SU-DHL-6 (cell line): ENCODE measurements around the gene DIS3L.

Experiments used
- H2AFZ ChIP-seq: fragments of 200-600 bp; sonication (generic); 2 replicates; pipeline ENCODE4 v1.6.1; 2014; ENCODE audit warnings: low read depth, mild to moderate bottlenecking, moderate library complexity, mixed read lengths, antibody characterized with exemption, low read length; ENCODE audit not compliant: severe bottlenecking
- H3F3A ChIP-seq: fragments of 200-600 bp; shearing (Covaris generic); 2 replicates; pipeline ENCODE4 v1.6.0; 2016; ENCODE audit warnings: antibody characterized with exemption, mild to moderate bottlenecking; ENCODE audit not compliant: insufficient read depth
- H3K27ac ChIP-seq: fragments of 200-600 bp; sonication (generic); 2 replicates; pipeline ENCODE4 v1.5.1; 2016; ENCODE audit warnings: low read depth, mild to moderate bottlenecking, low read length, moderate library complexity, mixed read lengths
- H3K27me3 ChIP-seq: fragments of 200-600 bp; sonication (generic), shearing (Covaris generic); 2 replicates; pipeline ENCODE4 v1.6.0; 2014; ENCODE audit warnings: mild to moderate bottlenecking, low read length
- H3K36me3 ChIP-seq: fragments of 200-600 bp; sonication (generic); 2 replicates; pipeline ENCODE4 v1.6.1; 2014; ENCODE audit warnings: mild to moderate bottlenecking, low read length, mixed read lengths
- H3K4me2 ChIP-seq: fragments of 300-600, 200-600 bp; shearing (Covaris generic), sonication (generic); 2 replicates; pipeline ENCODE4 v1.6.0; 2014; ENCODE audit warnings: low read length, low read depth, mild to moderate bottlenecking; ENCODE audit not compliant: poor library complexity, severe bottlenecking
- H3K4me3 ChIP-seq: fragments of 200-600 bp; sonication (generic); 2 replicates; pipeline ENCODE4 v1.5.1; 2014; ENCODE audit warnings: antibody characterized with exemption, low read length, mild to moderate bottlenecking, mixed read lengths; ENCODE audit not compliant: insufficient read depth, poor library complexity, severe bottlenecking
- H3K79me2 ChIP-seq: fragments of 200-600 bp; sonication (generic); 2 replicates; pipeline ENCODE4 v1.6.1; 2014; ENCODE audit warnings: mild to moderate bottlenecking, low read length, moderate library complexity; ENCODE audit not compliant: insufficient read depth
- H3K9ac ChIP-seq: fragments of 200-600 bp; sonication (generic); 2 replicates; pipeline ENCODE4 v1.7.0; 2014; ENCODE audit warnings: mild to moderate bottlenecking, low read length
- H3K9me2 ChIP-seq: fragments of 200-600 bp; sonication (generic); replicated peaks from 2 replicates; pipeline ENCODE4 v1.6.1; 2014; ENCODE audit warnings: low read length; ENCODE audit not compliant: insufficient read depth
- H3K9me3 ChIP-seq: fragments of 200-600 bp; sonication (generic); 2 replicates; pipeline ENCODE4 v1.6.1; 2014; ENCODE audit warnings: low read length, mixed read lengths; ENCODE audit not compliant: insufficient read depth
- H4K20me1 ChIP-seq: fragments of 200-600 bp; sonication (generic); 2 replicates; pipeline ENCODE4 v1.6.1; 2014; ENCODE audit warnings: low read depth, mild to moderate bottlenecking, antibody characterized with exemption, low read length, moderate library complexity, mixed read lengths
- CTCF ChIP-seq: fragments of 200-600 bp; sonication (generic); IDR thresholded peaks from one replicate; pipeline ENCODE4 v1.5.1; 2017; ENCODE audit warnings: antibody characterized with exemption, mild to moderate bottlenecking, low read length, moderate library complexity; ENCODE audit not compliant: insufficient read depth, poor library complexity, severe bottlenecking
- EZH2phosphoT487 ChIP-seq: fragments of 200-600 bp; sonication (generic), shearing (Covaris generic); conservative IDR thresholded peaks from 2 replicates; pipeline ENCODE4 v1.6.1; 2018; ENCODE audit warnings: mild to moderate bottlenecking, antibody characterized with exemption, low read length, moderate library complexity, mixed read lengths

DIS3L gene

GRCh38 chr15:66276546-66276945 is 16.8 kb upstream of the DIS3L start:
- H3K36me3 ChIP-seq, result no peaks in the 10 kb centered on the region
- no peaks in the 10 kb centered on the region for H4K20me1 ChIP-seq
- no peaks in the 10 kb centered on the region for H3F3A ChIP-seq
- no peak overlapping the region for H3K4me2 ChIP-seq
- H3K4me3 ChIP-seq, result no peak overlapping the region
- H3K9ac ChIP-seq, result no peak overlapping the region
- no peak overlapping the region for H2AFZ ChIP-seq
- no peak overlapping the region for H3K27ac ChIP-seq
- no peaks in the 10 kb centered on the region for H3K79me2 ChIP-seq
- H3K9me2 ChIP-seq, result no peaks in the 10 kb centered on the region
- no peak for TF ChIP-seq EZH2phosphoT487
- TF ChIP-seq CTCF, result no peak
- no peaks in the 10 kb centered on the region for H3K27me3 ChIP-seq
- peaks cover 4% of the 10 kb centered on the region; the same call in 1 of the 2 replicates for H3K9me3 ChIP-seq

GRCh38 chr15:66278056-66278455 is 15.3 kb upstream of the DIS3L start:
- TF ChIP-seq CTCF, result no peak
- TF ChIP-seq EZH2phosphoT487, result no peak
- Histone ChIP-seq H3K9me2 (no peaks in the 10 kb centered on the region), H3K9me3 (peaks cover 4% of the 10 kb centered on the region; the same call in 1 of the 2 replicates), H3K27ac (no peak overlapping the region), H3K36me3 (no peaks in the 10 kb centered on the region), H2AFZ (no peak overlapping the region), H4K20me1 (no peaks in the 10 kb centered on the region), H3K9ac (no peak overlapping the region), H3F3A (no peaks in the 10 kb centered on the region), H3K79me2 (no peaks in the 10 kb centered on the region), H3K4me3 (no peak overlapping the region), H3K27me3 (no peaks in the 10 kb centered on the region), H3K4me2 (no peak overlapping the region)

GRCh38 chr15:66278671-66279070 is 14.7 kb upstream of the DIS3L start:
- no peaks in the 10 kb centered on the region for H4K20me1 ChIP-seq
- TF ChIP-seq CTCF (no peak), EZH2phosphoT487 (no peak)
- H3F3A ChIP-seq, result no peaks in the 10 kb centered on the region
- H3K4me3 ChIP-seq, result no peak overlapping the region
- H3K79me2 ChIP-seq, result no peaks in the 10 kb centered on the region
- no peak overlapping the region for H3K9ac ChIP-seq
- peaks cover 4% of the 10 kb centered on the region; the same call in 1 of the 2 replicates for H3K9me3 ChIP-seq
- no peaks in the 10 kb centered on the region for H3K27me3 ChIP-seq
- H3K4me2 ChIP-seq, result no peak overlapping the region
- H3K36me3 ChIP-seq, result no peaks in the 10 kb centered on the region
- H3K9me2 ChIP-seq, result no peaks in the 10 kb centered on the region
- H3K27ac ChIP-seq, result no peak overlapping the region
- H2AFZ ChIP-seq, result no peak overlapping the region
